Thyroid gland (tissue), 4 donors: ENCODE measurements around the gene SLC43A2.

Experiments used
- CTCF ChIP-seq, 6 experiments: fragments of 200-600 bp in 3 of 6; fragments of 450-650 bp in 3 of 6; sonication (generic) in 3 of 6; IDR thresholded peaks; one replicate each; pipeline ENCODE4 v1.5.1; 2016 to 2019; ENCODE audit warnings: antibody characterized with exemption in 6 of 6, mild to moderate bottlenecking in 2 of 6, inconsistent platforms in 1 of 6, moderate library complexity in 1 of 6
- POLR2A ChIP-seq, 2 donors: fragments of 450-650 bp; IDR thresholded peaks; one replicate each; pipeline ENCODE4 v1.6.1; 2017; ENCODE audit warnings: antibody characterized with exemption in 2 of 2, mild to moderate bottlenecking in 2 of 2, moderate library complexity in 1 of 2

GRCh38 chr17:1648173-1648962, 19.7 kb upstream of the SLC43A2 start:
- TF ChIP-seq CTCF (IDR thresholded peaks at IDR 0.05), result peak in 3 of 6 experiments; percentile 58 to 96 (median 92)
- no peak for TF ChIP-seq POLR2A (IDR thresholded peaks at IDR 0.05)
